K562 (cell line): Measurements from ENCODE around the gene AKNAD1.

ENCODE experiments used
- BCLAF1 ChIP-seq, 2 experiments: fragments of 450-650 bp in 1 of 2; IDR thresholded peaks; 2 replicates each; pipeline ENCODE4 v1.6.1; 2011 to 2017; ENCODE audit warnings: low read depth in 2 of 2, antibody characterized with exemption in 1 of 2, borderline replicate concordance in 1 of 2, low read length in 1 of 2, mild to moderate bottlenecking in 1 of 2, mixed read lengths in 1 of 2; ENCODE audit not compliant: control insufficient read depth in 1 of 2
- CTCF ChIP-seq, 3 experiments: IDR thresholded peaks in 2 of 3; conservative IDR thresholded peaks in 1 of 3; 2 replicates each; pipeline ENCODE4 v1.5.1; 2011 to 2012; ENCODE audit warnings: low read length in 3 of 3, mild to moderate bottlenecking in 3 of 3, control low read depth in 2 of 3, improper control_type of control experiment in 1 of 3, inconsistent platforms in 1 of 3, low read depth in 1 of 3, mixed read lengths in 1 of 3, moderate library complexity in 1 of 3; ENCODE audit not compliant: insufficient read depth in 2 of 3
- EP300 ChIP-seq: IDR thresholded peaks from 2 replicates; pipeline ENCODE4 v1.6.1; 2012; ENCODE audit warnings: low read length, improper control_type of control experiment
- FOXK2 ChIP-seq, 2 experiments: fragments of 450-650 bp; IDR thresholded peaks in 1 of 2; conservative IDR thresholded peaks in 1 of 2; 2 replicates each; pipeline ENCODE4 v1.6.1; 2016; ENCODE audit warnings: low read depth in 2 of 2, mild to moderate bottlenecking in 1 of 2
- MCM5 ChIP-seq: fragments of 450-650 bp; IDR thresholded peaks from 2 replicates; pipeline ENCODE4 v1.6.1; 2016; ENCODE audit warnings: low read depth
- NR3C1 ChIP-seq: sonication (generic); formaldehyde crosslinking; IDR thresholded peaks from 2 replicates; pipeline ENCODE4 v1.8.1; 2022; ENCODE audit warnings: missing genetic modification reagents
- TBP ChIP-seq: optimal IDR thresholded peaks from 2 replicates; pipeline ENCODE3; 2011; ENCODE audit warnings: low read depth, low read length, improper control_type of control experiment
- TF ChIP-seq, protein P1 (sequence below): sonication (generic); formaldehyde crosslinking; IDR thresholded peaks from 2 replicates; pipeline ENCODE4 v1.8.1; 2022; ENCODE audit warnings: missing genetic modification reagents
- TF ChIP-seq, protein P2 (sequence below), 2 experiments: fragments of 450-650 bp; conservative IDR thresholded peaks; 2 replicates each; pipeline ENCODE4 v1.6.1; 2017; ENCODE audit warnings: mild to moderate bottlenecking in 2 of 2, moderate library complexity in 2 of 2

DNA sequence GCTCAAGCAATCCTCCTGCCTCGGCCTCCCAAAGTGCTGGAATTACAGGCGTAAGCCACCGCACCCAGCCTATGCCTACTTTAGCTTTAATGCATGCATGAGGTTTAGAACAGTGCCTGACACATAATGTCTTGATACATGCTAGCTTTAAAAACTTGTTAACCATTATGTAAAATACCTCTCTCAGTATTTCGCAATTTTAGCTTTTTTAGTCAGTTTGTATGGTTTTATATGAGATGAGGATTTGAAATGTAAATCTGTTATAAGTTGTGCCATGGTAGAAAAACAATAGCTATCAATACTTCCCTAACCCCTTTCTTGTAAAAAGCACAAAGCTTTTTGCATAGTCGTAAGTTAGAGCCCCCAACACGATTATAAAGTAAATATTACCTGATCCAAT lies 4.7 kb upstream of the AKNAD1 start:
- no peak for TF ChIP-seq NR3C1 (CRISPR knock-in tag)
- TF ChIP-seq, protein P1, sequence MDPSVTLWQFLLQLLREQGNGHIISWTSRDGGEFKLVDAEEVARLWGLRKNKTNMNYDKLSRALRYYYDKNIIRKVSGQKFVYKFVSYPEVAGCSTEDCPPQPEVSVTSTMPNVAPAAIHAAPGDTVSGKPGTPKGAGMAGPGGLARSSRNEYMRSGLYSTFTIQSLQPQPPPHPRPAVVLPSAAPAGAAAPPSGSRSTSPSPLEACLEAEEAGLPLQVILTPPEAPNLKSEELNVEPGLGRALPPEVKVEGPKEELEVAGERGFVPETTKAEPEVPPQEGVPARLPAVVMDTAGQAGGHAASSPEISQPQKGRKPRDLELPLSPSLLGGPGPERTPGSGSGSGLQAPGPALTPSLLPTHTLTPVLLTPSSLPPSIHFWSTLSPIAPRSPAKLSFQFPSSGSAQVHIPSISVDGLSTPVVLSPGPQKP = no peak
- no peak for TF ChIP-seq CTCF (IDR thresholded peaks at IDR 0.05 in 2 of 3, conservative IDR thresholded peaks at IDR 0.05 in 1 of 3; ENCODE audit: insufficient read depth in 2 of 3, low read depth in 1 of 3, low read length in 3 of 3)
- no peak for TF ChIP-seq BCLAF1 (IDR thresholded peaks at IDR 0.05; ENCODE audit: borderline replicate concordance in 1 of 2, control insufficient read depth in 1 of 2, low read depth in 2 of 2, low read length in 1 of 2)
- TF ChIP-seq TBP = no peak
- TF ChIP-seq EP300 = no peak
- no peak for TF ChIP-seq MCM5
- TF ChIP-seq, protein P2, sequence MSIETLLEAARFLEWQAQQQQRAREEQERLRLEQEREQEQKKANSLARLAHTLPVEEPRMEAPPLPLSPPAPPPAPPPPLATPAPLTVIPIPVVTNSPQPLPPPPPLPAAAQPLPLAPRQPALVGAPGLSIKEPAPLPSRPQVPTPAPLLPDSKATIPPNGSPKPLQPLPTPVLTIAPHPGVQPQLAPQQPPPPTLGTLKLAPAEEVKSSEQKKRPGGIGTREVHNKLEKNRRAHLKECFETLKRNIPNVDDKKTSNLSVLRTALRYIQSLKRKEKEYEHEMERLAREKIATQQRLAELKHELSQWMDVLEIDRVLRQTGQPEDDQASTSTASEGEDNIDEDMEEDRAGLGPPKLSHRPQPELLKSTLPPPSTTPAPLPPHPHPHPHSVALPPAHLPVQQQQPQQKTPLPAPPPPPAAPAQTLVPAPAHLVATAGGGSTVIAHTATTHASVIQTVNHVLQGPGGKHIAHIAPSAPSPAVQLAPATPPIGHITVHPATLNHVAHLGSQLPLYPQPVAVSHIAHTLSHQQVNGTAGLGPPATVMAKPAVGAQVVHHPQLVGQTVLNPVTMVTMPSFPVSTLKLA (conservative IDR thresholded peaks at IDR 0.05) = no peak
- no peak for TF ChIP-seq FOXK2 (conservative IDR thresholded peaks at IDR 0.05 in 1 of 2, IDR thresholded peaks at IDR 0.05 in 1 of 2; ENCODE audit: low read depth in 2 of 2)
